CMK (cell line): ENCODE results near the gene PPP6C.
"Not testable (repeated sequence)": the region's sequence is repeated elsewhere in the genome, so short reads cannot be mapped to it uniquely, and the experiment has no call there.

ENCODE experiments used
- DNase-seq: peaks from one replicate; pipeline ENCODE4 v3.0.0-alpha.2; 2010; ENCODE audit warnings: low read depth

PPP6C gene

DNA sequence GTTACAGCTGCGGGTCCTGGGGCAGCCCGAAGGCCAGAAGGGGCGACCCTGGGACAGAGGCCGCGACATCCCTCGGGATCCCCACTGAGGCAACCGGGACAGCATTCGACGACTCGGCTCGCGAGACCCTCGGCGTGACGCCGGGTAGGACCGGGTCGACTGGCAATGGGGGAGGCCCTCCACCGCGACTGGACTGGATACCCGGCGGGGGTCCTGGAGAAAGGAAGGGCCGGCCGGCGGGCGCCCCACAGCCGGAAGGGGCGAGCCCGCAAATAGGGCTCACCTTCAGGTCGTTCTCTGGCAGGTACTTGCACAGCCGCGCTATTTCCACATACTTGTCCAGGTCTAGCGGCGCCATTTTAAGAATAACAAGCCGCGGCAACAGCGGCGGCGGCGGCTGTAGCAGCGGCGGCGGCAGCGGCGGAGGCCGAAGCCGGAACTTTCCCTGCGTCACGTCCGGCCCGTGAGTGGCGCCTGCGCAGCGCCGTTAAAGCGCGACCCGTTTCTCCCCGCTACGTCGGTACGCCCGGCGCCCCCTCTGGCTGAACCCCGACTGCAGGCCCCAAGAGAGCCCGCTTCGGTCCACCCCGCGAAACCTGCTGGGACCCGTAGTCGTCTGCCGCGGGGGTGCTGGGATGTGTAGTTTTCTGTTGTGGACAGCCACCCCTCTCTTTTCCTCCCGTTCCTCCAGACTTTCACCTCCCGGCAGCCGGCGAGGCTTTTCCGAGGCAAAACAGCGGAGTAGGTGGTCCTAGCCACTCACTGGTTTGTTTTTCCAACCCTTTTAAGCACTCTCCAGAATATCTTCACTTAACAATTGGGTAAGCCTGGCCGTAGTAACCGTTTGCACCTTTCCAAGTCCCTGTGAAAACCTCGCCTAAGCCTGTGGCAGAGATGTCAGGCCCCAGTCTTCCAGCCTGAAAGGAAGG, at the start of gene PPP6C:
PPP6C (minus strand) TSS at position 443 of the 929 bp plus-strand sequence; CDS start at position 358, 85 bp downstream.
- peak; percentile 90 for DNase-seq

DNA sequence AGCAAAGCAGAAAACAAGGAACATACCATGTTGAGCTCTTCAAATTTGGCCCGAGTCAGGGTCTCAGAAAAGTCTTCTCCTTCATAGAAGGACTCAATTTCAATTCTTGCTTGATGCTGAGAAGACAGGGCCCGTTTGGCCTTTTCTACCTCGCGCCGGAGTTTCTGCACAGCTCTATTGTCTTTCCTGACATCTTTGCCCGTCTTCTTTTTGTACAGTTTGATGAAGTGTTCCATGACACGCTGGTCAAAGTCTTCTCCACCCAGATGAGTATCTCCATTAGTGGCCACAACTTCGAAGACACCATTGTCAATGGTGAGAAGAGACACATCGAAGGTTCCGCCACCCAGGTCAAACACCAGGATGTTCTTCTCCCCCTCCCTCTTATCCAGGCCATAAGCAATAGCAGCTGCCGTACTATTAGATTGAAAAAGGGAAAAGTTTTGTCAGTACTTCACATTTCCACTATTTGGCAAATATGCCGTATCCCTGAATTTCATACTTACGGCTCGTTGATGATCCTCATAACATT, 49.4 kb upstream of the PPP6C start:
- DNase-seq, result no peak

DNA sequence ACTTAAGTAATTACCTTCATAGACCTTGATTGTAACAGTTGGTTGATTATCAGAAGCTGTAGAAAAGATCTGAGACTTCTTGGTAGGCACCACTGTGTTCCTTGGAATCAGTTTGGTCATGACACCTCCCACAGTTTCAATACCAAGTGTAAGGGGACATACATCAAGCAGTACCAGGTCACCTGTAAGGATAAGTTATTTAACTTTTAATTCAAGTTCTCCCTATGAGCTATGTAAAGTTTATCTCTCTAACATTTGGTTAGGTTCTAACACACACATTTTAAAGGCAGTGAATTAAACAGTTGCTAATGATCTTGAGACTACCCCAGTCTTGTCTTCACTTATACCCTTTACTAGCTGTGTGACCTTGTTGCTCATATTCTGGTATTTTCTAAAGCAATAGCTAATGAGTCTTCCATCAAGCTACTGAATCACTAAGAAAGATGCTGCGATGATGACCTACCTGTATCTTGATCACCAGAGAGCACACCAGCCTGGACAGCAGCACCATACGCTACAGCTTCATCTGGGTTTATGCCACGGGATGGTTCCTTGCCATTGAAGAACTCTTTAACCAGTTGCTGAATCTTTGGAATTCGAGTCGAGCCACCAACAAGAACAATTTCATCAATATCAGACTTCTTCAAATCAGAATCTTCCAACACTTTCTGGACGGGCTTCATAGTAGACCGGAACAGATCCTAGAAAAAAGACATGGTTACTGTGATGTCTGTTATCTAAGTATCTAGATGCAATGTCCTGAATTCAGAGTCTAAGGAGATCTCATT, 48.7 kb upstream of the PPP6C start:
- DNase-seq, result no peak

GRCh38 chr9:125236520-125237159, 47.0 kb upstream of the PPP6C start:
- not testable (repeated sequence) for DNase-seq

DNA sequence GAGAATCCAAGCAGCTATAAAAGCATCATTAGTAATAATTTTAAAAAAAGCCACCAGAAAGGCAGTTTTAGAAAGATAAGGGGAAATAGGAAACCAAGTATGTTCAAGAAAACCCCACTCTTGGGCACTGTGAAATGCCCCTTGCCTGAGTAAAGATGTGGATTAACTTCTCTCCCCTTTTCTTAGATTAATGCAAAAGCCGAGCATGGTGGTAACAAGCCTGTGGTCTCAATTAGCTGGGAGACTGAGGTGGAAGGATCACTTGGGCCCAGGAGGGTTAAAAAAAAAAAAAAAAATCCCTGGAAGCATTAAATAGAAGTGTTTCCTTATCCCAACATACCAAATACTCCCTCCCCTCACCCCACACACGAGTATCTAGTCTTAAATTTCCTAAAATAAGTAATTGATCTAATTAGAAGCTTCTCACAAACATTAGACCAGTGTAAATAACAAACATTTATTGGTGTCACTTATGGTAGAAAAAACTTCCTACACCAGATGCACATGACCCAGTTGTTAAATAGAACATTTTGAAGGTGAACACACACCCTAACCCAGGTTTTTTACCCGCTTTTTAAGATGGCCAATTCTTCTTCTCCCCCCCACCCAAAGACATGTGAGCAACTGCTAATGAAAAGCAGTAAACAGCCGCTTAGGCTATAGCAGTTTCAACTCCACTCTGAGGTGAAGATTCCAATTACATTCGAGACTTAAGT, 46.4 kb upstream of the PPP6C start:
- no peak for DNase-seq

DNA sequence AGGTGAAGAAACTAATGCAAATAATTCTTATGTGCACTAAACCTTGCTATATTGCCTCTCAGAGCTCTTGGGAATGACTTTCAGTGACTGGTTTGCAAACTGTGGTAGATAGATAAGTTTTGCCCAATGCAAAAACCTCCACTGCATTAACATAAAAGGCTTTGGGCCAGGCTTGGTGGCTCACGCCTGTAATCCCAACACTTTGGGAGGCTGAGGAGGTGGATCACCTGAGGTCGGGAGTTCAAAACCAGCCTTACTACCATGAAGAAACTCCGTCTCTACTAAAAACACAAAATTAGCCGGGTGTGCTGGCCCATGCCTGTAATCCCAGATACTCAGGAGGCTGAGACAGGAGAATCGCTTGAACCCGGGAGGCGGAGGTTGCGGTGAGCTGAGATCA, 44.5 kb upstream of the PPP6C start:
- DNase-seq, result not testable (repeated sequence)

DNA sequence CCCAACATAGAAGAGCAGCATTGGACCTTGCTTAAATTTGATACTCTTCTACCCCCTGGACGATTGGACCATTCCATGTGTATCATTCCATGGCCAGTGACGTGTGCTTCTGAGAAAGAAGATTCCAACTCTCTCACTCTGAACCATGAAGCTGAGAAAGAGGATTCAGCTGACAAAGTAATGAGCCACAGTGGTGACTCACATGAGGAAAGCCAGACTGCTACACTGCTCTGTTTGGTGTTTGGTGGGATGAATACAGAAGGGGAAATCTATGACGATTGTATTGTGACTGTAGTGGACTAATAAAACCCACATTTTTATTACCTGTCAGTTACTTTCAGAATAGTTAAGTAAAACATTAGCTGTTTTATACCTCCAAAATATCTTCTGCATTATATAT, 44.1 kb upstream of the PPP6C start:
- no peak for DNase-seq

- no peak for DNase-seq
Measured at GRCh38 chr9:125227761-125228160, 38.2 kb upstream of the PPP6C start.

GRCh38 chr9:125224858-125225257, 35.3 kb upstream of the PPP6C start:
- DNase-seq, result not testable (repeated sequence)

GRCh38 chr9:125218621-125219020, 29.0 kb upstream of the PPP6C start:
- no peak for DNase-seq

GRCh38 chr9:125214186-125214585, 24.6 kb upstream of the PPP6C start:
- no peak for DNase-seq

DNA sequence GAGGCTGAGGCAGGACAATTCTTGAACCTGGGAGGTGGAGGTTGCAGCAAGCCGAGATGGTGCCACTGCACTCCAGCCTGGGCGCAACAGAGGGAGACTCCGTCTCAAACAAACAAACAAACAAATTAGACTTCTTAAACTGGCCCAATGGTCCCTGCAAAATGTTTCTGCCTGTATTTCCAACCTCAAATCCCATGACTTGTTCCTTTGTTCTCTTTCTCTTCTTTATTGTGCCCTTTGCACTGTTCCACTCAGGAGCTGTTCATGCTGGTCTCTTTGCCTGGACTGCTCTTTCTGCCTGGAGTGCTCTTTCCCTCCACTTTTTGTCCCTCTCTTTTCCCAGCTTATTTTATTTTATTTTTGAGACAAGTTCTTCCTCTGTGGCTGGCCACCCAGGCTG, 14.9 kb upstream of the PPP6C start:
- DNase-seq, result no peak

DNA sequence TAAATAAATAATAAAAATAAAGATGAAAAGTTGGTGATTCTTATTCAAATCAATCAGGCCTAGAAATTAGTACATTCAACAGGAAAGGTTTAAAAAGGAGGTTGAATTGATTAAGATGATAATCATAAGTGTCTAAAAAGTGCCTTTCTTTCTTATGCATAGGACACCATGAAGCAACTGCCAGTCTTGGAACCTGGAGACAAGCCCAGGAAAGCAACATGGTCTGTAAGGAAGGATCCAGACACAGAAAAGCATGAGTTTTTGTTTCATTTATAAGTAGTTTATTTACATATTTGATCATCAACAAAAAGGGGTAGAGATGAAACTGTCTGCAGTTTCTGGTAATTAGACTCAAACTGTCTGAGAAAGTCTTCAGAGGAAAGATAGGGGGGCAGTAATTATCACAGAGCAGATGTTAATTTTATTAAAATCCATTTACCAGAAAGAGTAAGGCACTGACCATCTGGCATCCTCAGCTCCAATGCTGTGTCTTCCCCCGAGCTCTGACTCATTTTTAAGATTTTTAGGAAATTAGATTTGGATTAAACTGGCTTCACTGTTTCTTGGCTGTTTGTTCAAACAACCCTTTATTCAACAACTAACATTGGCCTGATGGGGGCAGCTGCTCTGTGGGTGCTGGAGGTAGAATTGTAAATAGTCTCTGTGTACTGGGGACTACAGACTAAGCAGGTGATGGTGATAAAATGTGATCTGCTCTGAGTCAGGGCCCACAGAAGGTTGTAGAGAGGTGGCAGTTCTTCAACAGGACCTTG, 13.4 kb upstream of the PPP6C start:
- DNase-seq, result no peak

DNA sequence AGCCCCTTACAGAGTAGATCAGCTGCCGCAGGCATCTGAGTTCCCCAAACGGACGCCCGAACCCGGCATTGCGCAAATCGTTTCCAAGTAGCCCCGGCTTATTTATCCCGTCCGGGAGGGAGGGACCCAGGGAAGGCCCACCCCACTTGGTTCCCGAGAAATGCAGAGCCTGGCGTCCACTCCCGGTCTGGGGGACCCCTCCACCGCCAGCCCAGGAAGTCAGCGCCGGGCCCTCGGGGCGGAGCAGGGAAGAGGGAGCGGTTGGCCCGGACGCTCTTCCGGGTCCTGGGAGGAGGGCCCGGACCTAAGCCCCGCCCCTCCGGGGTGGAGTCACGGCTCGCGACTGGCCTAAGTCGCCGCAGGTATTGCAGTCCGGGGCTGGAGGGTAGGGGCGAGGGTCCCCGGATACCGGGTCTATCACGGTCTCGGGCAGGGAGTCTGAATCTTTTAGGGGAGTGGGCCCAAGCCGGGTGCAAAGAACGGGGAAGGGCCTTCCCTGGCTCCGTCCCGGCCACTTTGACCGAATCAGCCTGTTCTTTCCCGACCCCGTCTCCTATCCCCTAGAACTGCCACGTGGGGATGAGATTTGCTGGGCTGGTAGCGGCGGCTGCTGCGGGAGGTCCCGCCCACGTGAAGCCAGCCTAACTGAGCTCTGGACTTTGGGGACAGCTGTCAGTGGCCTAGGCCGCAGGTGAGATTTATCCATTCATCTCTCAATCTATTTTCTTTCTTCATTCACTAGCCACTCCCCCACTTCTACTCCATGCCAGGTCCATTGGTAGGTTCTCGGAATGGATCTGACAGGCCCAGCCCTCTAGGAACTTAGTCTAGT, 10.8 kb upstream of the PPP6C start, which contains the start of gene RABEPK:
RABEPK (plus strand) TSS at position 327 of the 832 bp plus-strand sequence. CDS start 2,472 bp downstream, outside the sequence.
- peak; percentile 81 for DNase-seq

GRCh38 chr9:125195591-125195990, 6.0 kb upstream of the PPP6C start:
- DNase-seq, result not testable (repeated sequence)

- DNase-seq, result not testable (repeated sequence)
Measured at GRCh38 chr9:125194466-125194865, 4.9 kb upstream of the PPP6C start.

DNA sequence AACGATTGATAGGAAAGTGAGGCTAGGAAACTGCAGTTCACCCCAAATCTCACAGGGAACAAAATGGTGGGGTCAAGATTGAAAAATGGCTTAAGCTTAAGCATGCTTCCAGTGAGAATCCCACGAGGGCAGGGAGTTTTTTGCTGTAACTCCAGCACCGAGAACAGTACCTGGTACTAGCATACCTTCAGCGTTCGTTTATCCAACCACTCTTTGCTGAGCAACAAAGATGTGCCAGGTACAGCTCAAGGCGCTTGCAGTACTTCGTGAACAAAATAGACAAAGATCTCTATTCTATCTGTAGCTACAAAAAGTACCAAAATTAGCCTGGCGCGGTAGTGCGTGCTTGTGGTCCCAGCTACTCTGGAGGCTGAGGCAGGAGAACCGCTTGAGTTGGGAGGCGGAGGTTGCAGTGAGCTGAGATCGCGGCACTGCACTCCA, 778 bp upstream of the PPP6C start:
- no peak for DNase-seq

- DNase-seq, result no peak
Measured at GRCh38 chr9:125189011-125189360, 617 bp downstream of the PPP6C start.

- no peak for DNase-seq
Measured at GRCh38 chr9:125183561-125183960, 6.0 kb downstream of the PPP6C start.

GRCh38 chr9:125183054-125183453, 6.5 kb downstream of the PPP6C start:
- no peak for DNase-seq
